ENCODE measurements around the gene SKOR1.

Gene SKOR1

GRCh38 chr15:67796196-67797127 lies 28.8 kb upstream of the SKOR1 start:
- no peak for DNase-seq

DNA sequence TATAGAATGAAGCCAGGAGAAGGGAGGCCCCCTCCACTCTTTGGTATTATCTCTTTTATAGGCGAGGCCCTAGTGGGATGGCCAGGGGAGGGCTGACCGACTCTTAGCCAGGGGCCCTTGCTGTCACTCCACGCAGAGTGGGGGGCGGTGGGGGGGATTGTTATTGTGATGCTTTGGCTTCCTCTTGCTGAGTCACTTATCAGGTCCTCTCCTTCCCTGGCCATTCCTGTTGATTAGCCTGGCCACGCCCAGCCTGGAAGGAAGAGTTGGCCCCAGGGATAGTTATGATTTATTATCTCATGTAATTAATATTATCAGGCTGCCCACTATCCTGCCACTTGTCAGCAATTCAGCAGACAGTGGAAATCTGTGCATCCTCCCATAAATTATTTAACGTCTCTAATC lies 25.5 kb upstream of the SKOR1 start:
- DNase-seq, result no peak

DNA sequence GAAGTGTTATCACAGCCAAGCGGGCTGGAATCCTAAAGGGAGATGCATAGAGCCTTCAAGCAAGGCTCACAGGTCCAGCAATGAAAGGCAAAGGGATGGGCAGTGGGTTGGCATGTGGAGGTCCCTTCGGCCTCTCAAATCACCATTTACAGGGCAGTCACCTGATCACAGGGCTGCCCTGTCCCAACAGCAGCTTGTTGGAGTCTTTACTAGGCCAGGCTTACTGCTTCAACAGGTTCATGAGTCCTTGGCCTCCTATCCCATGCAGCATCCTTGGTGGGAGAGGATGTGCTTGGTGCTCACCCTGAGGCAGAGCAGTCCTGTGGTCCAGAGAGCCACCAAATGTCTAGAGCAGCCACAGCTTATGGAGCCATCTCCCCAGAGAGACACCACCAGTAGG lies 24.2 kb upstream of the SKOR1 start:
- no peak for DNase-seq

- DNase-seq, result no peak
Measured at GRCh38 chr15:67801926-67802914, 23.1 kb upstream of the SKOR1 start.

GRCh38 chr15:67803299-67803698 lies 22.0 kb upstream of the SKOR1 start:
- DNase-seq, result no peak

- DNase-seq, result no peak
Measured at GRCh38 chr15:67803996-67804843, 21.1 kb upstream of the SKOR1 start.

GRCh38 chr15:67805008-67805665 lies 20.2 kb upstream of the SKOR1 start:
- DNase-seq, result no peak

- DNase-seq, result no peak
Measured at GRCh38 chr15:67805666-67806516, 19.4 kb upstream of the SKOR1 start.

- DNase-seq, result no peak
Measured at GRCh38 chr15:67806536-67806935, 18.8 kb upstream of the SKOR1 start.

GRCh38 chr15:67807141-67807540 lies 18.2 kb upstream of the SKOR1 start:
- no peak for DNase-seq

GRCh38 chr15:67807836-67808235 lies 17.5 kb upstream of the SKOR1 start:
- DNase-seq, result no peak

GRCh38 chr15:67808821-67809220 lies 16.5 kb upstream of the SKOR1 start:
- DNase-seq, result no peak

- DNase-seq, result no peak
Measured at GRCh38 chr15:67809441-67809840, 15.9 kb upstream of the SKOR1 start.

GRCh38 chr15:67809866-67810265 lies 15.4 kb upstream of the SKOR1 start:
- DNase-seq, result no peak

DNA sequence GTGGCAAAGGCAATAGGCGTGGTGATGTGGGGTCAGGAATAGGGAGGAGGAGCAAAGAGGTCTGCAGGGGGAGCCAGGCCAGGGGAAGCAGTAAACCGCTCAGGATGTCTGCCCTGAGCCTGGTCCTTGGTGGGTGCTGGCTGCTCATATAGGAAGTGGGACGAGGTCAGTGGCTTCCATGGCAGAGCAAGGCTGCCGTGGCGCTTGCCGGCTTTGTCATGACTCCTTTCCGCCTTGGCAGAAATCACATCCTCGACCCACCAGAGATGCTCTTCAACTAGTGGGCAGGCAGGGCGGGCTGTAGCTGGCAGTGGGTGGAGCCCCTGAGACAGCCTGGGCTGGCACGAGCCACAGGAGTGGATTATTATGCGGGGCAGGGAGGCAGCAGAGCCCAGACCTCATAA lies 13.1 kb upstream of the SKOR1 start:
- no peak for DNase-seq

DNA sequence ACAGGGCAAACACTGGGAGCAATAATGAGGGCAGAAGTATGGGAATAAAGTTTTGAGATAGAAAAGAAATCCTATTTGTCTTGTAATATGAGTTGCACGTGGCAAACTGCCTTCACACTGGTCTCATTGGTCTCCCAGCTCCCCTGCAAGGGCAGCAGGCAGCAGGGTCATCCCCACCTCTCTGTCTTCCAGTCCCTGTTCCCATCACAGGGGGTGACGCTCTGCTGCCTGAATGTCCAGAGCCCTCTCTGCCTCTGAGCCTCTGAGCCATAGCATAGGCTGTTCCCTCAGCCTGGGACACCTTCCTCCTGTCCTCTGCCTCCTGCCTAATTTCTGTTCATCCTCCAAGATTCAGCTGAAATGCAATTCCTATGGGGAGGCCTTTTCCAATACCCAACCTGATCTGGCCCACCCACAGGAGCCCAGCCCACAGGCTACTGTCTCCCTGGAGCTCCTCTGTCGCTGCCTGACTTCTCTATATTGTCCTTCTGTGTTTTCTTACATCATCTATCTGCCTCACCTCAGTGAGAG lies 12.1 kb upstream of the SKOR1 start:
- DNase-seq, result no peak

DNA sequence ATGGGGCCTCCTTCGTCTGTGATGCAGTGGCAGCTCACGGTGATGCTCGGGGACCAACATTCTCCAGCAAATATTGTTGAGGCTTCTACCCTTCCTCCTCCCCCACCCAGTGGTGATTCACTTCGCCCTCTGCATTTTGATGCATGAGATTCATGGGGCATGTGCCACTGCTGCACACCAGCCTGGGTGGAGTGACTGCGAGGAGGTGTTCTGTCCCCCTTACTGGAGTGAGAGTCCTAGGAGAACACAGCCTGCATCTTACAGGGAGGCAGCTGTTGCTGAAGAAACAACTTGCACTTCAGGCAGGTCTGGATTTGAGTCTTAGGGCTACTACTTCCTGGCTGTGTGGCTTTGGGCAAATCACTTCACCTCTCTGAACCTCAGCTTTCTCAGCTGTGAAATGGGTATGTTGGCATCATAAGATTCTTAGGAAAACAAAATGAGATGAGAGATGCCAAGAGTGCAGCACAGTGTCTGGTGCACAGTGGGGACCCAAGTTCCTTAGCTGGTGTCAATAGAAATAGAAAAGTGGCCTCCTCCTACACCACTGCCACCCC lies 10.2 kb upstream of the SKOR1 start:
- no peak for DNase-seq

DNA sequence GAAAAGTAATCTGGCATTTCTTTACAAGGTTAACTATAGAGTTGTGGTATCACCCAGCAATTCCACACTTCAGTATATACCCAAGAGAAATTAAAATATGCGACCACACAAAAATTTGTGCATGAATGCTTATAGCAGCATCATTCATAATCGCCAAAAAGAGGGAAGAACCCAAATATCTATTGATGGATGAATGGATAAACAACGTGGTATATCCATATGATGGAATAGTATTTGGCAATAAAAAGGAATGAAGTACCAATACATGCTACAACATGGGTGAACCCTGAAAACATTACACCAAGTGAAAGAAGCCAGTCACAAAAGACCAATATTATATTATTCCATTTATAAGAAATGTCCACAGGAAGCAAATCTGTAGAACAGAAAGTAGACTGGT lies 8.6 kb upstream of the SKOR1 start:
- DNase-seq, result no peak

GRCh38 chr15:67818464-67818863 lies 6.8 kb upstream of the SKOR1 start:
- DNase-seq, result no peak

- DNase-seq, result no peak
Measured at GRCh38 chr15:67819636-67820035, 5.7 kb upstream of the SKOR1 start.
